Activated CD4-positive, alpha-beta T cell treated with anti-CD3 and anti-CD28 coated beads for 4 hours (primary cell): ENCODE data around the gene NUDT2.
"Not testable (repeated sequence)": the region's sequence is repeated elsewhere in the genome, so short reads cannot be mapped to it uniquely, and the experiment has no call there.

ENCODE experiments used
- DNase-seq, 2 donors: peaks; one replicate each; pipeline ENCODE4 v3.0.0-alpha.2; 2020

Gene NUDT2

DNA sequence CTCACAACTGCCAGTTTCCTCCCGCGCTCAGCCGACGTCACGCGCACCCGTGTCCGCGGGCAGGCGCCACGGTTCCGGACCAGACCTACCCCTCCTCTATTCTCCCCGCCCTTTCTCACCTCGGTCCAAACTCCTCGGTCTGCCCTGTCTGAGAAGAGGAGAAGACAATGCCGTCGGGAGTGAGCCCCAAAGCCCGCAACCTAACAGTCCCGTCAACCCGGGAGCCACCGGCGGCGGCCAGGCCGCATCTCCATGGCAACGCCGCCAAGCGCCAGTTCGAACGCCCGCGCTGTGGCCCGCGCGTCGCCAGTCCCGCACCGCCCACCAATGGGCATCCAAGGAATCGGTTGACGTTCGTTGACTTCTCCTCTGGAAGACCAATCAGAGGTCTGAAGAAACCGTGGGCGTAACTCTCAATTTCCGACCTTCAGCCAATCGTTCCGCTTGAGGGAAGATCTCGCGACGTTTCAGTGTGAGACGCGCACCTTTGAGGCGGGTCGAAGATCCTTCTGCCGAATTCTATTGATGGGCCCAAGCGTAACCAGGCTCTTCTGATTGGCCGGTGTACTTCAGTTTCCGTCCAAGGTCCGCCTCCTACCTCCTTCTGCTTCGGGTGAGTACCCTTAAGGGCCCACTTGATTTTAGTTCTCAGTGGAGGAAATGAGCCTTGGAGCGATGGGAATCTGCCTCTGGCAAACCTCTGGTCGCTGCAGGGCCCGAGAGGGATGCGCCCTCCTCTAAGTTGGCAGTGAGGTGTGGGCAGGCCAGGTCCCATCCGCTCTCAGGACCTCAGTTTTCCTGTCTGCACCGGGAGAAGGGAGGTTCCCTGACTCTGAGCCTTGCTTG, at the start of gene NUDT2, which contains the start of gene KIF24:
Gene NUDT2, plus strand, starts transcription at position 583 of the 846 bp plus-strand sequence. CDS start 9,471 bp downstream, outside the sequence.
Gene KIF24, minus strand, starts transcription at position 282 of the 846 bp plus-strand sequence. CDS start 17,922 bp downstream, outside the sequence.
- DNase-seq, result peak; percentile 93 to 94

DNA sequence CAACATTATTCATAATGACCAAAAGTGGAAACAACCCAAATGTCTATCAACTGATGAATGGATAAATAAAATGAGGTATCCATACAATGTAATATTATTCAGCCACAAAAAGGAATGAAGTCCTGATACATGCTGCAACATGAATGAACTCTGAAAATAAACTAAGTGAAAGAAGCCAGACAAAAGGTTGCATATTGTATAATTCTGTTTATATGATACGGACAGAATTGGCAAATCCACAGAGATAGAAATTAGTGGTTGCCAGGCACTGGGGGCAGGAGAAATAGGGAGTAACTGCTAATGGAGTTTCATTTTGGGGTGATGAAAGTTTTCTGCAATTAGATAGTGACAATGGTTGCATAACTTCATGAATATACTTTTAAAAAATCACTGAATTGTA, 47.3 kb upstream of the NUDT2 start:
- DNase-seq, result no peak

DNA sequence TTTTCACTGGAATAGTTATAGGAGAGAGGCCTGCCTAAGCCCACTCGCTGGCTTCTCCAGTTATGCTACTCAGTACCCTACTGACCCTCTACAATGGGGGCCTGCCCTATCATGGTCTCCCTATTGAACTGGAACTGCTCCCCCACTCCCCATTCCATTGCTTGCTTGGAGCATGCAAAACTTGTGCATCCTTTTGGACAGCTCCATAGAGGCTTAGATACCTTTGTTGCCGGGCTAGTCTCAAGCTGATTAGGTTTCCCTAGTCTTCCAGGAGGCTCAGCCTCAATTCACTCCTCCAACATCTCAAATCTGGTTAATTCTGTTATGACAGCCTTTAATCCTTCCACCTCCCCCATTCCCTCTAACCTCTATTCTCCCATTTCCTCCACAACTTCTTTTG, 40.2 kb upstream of the NUDT2 start:
- DNase-seq, result no peak

GRCh38 chr9:34291023-34291422, 38.3 kb upstream of the NUDT2 start:
- DNase-seq, result no peak

GRCh38 chr9:34291423-34291822, 37.9 kb upstream of the NUDT2 start:
- DNase-seq, result no peak

GRCh38 chr9:34292552-34292951, 36.8 kb upstream of the NUDT2 start:
- no peak for DNase-seq

DNA sequence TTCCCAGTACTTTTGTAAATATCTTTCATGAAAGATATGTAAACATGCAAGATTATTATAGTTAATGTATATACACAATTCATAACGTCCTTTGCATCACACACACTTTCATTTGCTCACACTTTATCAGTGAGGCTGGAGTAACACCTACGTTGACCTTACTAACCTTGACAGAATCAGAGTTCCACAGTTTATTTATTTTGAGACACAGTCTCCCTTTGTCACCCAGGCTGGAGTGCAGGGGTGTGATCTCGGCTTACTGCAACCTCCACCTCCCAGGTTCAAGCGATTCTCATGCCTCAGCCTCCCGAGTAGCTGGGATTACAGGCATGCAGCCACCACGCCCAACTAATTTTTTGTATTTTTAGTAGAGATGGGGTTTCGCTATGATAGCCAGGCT, 28.3 kb upstream of the NUDT2 start:
- not testable (repeated sequence) for DNase-seq

DNA sequence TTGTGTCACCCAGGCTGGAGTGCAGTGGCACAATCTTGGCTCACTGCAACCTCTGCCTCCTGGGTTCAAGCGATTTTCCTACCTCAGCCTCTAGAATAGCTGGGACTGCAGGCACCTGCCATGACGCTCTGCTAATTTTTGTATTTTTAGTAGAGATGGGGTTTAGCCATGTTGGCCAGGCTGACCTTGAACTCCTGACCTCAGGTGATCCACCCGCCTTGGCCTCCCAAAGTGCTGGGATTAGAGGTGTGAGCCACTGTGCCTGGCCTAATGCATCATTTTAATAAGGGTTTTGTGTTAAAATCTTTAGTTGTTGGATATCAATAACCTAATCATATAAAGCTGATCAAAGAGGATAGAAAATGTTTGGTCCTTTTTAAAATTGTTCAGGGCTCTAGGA, 21.1 kb upstream of the NUDT2 start:
- DNase-seq, result not testable (repeated sequence)

GRCh38 chr9:34310215-34310614, 19.2 kb upstream of the NUDT2 start:
- no peak for DNase-seq

GRCh38 chr9:34311499-34312185, 17.7 kb upstream of the NUDT2 start:
- DNase-seq, result no peak

- DNase-seq, result no peak
Measured at GRCh38 chr9:34317436-34317835, 11.9 kb upstream of the NUDT2 start.

- DNase-seq, result no peak
Measured at GRCh38 chr9:34318163-34318790, 11.1 kb upstream of the NUDT2 start.

- DNase-seq, result no peak
Measured at GRCh38 chr9:34321451-34321850, 7.9 kb upstream of the NUDT2 start.

- no peak for DNase-seq
Measured at GRCh38 chr9:34322899-34323591, 6.3 kb upstream of the NUDT2 start.

DNA sequence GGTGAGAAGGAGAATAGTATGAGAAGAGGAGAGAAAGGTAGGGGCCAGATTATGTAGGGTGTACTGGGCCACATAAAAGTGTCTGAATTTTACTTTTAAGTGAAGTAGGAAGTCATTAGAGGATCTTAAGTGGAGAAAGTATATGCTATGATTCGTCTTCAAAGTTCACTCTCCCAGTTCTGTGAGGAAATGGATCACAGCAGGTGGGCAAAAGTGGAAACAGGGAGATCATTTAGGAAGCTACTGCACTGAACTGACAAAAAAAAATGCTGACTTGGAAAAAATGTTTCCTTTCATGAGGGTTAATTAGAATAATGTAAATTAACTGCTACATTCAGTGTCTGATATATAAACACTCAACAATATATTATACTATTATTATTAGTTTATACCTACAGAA, 2.7 kb upstream of the NUDT2 start:
- DNase-seq, result no peak

DNA sequence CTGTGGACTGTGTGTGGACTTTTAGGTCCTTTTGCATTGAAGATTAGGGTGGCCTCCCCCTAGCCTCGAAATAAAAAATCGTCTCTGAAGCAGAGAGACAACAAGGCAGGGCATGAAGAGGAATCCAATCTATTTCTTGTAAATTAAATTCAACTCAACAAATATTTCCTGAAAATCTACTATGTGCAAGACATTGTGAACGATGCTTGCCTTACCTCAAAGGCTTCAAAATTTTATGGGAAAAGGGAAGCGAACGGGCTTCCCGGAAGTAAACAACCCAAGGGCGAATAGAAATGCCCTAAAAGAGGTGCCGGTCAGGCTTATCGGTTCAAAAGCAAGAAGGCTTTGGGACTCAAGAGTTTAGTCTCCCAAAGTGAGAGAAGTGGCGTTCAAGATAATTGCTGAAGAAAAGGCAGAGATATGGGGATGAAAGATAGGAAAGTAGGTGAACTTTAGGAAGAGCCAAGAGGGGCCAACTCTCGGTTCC, 826 bp upstream of the NUDT2 start:
- no peak for DNase-seq

GRCh38 chr9:34331196-34331595, 1.8 kb downstream of the NUDT2 start:
- no peak for DNase-seq

GRCh38 chr9:34332076-34332964, 3.0 kb downstream of the NUDT2 start:
- peak in 1 of 2 donors; percentile 5 for DNase-seq

GRCh38 chr9:34333836-34334235, 4.5 kb downstream of the NUDT2 start:
- DNase-seq, result no peak

GRCh38 chr9:34334337-34334824, 5.0 kb downstream of the NUDT2 start:
- DNase-seq, result no peak

- no peak for DNase-seq
Measured at GRCh38 chr9:34334916-34335315, 5.5 kb downstream of the NUDT2 start.

DNA sequence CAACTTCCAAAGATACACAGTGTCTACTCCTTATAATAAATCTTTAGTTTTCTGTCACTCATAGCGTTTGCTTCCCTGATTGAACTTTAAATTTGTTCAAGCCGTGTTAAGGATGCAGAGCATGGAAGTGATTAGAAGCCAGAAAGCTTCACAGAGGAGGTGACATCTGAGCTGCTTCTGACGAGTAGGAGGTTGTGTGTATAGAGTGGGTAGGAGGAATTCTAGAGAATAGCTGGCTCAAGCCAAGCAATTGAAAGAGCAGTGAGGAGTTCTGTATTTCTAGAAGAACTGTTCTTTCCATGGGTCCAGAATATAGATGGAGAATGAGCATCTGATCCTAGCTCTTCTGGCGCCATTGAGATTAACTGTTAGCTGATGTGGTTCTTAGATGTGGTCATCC, 6.0 kb downstream of the NUDT2 start:
- no peak for DNase-seq
